GM12864 (cell line): ENCODE results near the gene TGFBR3.
"Not testable (repeated sequence)": the region's sequence is repeated elsewhere in the genome, so short reads cannot be mapped to it uniquely, and the experiment has no call there.

ENCODE experiments used
- DNase-seq: peaks from one replicate; pipeline ENCODE4 v3.0.0-alpha.2; 2011; ENCODE audit warnings: low read depth
- H3K4me3 ChIP-seq: 2 replicates; pipeline ENCODE4 v1.5.1; 2011; ENCODE audit warnings: mild to moderate bottlenecking, low read depth, low read length, control low read depth
- TF ChIP-seq, protein P1 (sequence below): IDR thresholded peaks from 2 replicates; pipeline ENCODE4 v1.5.1; 2011; ENCODE audit warnings: low read depth, mild to moderate bottlenecking, moderate library complexity, low read length, control low read depth, inconsistent platforms; ENCODE audit errors: missing control alignments

Gene TGFBR3

DNA sequence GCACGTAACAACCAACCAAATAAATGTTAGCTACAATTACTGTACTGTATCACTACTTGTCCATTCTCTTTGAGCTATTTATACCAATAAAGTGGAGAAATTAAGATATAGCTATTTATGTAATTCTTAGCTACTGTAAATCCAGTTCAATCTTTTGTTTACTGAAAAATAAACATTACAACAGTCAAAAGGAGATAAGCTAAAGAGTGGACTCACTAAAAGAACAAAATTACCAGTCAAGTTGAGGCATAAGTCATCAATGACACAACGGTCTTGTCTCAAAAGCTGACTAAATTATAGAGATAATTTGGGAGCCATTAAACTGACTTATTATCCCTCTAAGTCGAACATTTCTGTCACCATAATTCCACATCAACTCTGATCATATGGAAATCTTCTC, 22.5 kb downstream of the TGFBR3 start:
- no peak overlapping the region for H3K4me3 ChIP-seq
- DNase-seq: no peak
- TF ChIP-seq, protein P1, sequence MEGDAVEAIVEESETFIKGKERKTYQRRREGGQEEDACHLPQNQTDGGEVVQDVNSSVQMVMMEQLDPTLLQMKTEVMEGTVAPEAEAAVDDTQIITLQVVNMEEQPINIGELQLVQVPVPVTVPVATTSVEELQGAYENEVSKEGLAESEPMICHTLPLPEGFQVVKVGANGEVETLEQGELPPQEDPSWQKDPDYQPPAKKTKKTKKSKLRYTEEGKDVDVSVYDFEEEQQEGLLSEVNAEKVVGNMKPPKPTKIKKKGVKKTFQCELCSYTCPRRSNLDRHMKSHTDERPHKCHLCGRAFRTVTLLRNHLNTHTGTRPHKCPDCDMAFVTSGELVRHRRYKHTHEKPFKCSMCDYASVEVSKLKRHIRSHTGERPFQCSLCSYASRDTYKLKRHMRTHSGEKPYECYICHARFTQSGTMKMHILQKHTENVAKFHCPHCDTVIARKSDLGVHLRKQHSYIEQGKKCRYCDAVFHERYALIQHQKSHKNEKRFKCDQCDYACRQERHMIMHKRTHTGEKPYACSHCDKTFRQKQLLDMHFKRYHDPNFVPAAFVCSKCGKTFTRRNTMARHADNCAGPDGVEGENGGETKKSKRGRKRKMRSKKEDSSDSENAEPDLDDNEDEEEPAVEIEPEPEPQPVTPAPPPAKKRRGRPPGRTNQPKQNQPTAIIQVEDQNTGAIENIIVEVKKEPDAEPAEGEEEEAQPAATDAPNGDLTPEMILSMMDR: no peak

DNA sequence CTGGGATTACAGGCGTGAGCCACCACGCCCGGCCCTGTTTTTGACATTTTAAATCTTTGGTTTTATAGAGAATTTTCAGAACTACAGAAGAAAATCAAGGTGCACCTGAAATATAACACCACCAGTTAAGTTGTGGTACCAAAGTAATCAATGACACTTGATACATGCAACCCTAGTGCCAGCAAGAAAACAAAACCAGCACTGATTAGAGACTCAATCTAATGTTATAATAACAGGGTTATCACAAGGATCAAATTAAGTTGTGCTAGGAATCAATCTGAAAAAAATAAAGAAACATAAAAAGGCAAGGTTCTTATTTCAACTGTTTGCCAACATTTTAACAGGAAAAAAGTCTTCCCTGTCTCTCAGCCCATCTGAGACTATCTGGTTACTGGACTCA, 23.8 kb downstream of the TGFBR3 start:
- DNase-seq: no peak
- H3K4me3 ChIP-seq: no peak overlapping the region
- TF ChIP-seq, protein P1: no peak

DNA sequence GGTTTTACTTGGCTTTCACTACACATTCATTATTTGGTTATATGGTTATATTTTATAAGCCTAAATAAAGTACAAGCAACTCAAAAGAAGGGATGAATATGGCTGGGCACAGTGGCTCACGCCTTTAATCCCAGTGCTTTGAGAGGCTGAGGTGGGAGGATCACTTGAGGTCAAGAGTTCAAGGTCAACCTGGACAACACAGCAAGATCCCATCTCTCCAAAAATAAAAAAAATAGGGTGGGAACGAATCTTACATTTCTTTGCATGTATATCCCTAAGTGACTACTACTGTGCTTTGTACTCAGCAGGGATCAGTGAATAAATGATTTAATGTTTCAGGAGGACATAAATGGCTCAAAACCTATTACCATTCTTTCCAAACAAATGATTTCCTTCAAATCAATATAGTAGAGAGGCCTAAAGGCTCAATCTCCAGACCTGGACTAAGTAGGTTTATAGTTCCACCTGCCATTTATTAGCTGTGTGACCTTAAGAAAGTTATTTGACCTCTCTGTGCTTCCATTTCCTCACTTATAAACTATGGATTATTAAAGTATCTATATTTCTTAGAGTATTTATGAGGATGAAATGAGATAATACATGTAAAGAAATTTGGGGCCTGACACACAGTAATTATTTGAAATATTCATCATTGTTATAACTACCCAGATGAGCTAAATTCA, 28.3 kb downstream of the TGFBR3 start:
- TF ChIP-seq, protein P1: no peak
- no peak overlapping the region for H3K4me3 ChIP-seq
- no peak for DNase-seq

DNA sequence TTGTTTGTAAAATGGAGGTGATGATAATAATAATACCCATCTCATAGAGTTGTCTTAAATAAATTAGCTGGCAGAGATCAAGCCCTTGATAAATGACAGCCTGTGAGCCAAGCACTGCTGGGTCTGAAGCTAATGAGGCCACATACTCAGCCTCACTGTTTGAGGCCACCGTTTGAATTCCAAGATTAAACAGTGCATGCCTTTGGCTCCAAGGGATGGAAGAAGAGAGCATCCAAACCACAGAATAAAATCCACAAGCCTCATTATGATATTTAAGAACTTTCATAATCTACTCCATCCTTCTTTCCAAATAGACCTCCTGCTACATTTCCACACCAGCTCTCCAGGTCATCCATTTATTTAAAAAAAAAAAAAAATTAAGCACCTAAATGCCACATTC, 29.0 kb downstream of the TGFBR3 start:
- no peak overlapping the region for H3K4me3 ChIP-seq
- TF ChIP-seq, protein P1: no peak
- no peak for DNase-seq

DNA sequence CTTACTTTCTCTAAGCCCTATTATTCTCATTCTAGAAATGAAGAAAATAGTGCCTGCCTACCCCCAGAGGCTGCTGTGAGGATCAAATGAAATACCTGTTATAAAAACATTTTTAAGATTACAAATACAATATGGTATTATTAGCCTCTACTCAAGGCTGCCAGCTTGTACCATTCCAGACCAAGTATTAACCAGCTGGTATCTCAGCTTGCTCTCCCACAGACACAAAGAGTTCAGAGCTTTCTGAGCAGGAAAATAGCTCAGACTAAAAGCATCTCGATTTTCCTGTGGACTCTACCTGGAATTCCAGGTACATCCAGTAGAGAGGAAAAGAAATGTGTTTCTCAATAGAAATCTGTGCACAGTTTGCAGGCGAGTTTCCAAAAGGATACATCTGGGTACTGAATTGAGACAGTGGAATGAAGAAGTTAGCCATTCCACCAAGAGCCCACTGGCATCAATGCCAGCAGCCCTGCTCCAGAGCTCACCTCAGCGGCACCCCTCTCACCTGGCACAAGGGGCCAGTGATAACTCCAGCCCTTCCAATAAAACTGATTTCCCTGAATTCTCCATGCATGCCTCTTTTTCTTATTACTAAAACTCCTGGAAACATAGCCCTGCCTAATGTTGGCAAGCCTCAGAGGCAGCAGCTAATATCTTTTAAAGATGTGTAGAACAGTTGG, 31.0 kb downstream of the TGFBR3 start:
- TF ChIP-seq, protein P1: no peak
- no peak for DNase-seq
- H3K4me3 ChIP-seq: no peak overlapping the region

DNA sequence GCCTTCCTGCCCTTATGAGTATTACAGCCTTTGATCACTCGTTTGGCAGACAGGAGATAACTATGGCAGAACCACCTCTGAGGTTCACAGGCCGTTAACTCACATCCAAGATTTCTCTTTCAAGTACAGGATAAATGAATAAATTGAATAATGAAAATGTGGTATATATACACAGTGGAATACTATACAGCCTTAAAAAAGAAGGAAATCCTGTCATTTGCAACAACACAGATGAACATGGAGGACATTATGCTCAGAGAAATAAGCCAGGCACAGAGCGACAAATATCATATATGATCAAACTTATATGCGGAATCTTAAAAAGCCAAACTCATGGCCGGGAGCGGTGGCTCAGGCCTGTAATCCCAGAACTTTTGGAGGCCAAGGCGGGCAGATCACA, 32.6 kb downstream of the TGFBR3 start:
- TF ChIP-seq, protein P1: no peak
- H3K4me3 ChIP-seq: no peak overlapping the region
- no peak for DNase-seq

DNA sequence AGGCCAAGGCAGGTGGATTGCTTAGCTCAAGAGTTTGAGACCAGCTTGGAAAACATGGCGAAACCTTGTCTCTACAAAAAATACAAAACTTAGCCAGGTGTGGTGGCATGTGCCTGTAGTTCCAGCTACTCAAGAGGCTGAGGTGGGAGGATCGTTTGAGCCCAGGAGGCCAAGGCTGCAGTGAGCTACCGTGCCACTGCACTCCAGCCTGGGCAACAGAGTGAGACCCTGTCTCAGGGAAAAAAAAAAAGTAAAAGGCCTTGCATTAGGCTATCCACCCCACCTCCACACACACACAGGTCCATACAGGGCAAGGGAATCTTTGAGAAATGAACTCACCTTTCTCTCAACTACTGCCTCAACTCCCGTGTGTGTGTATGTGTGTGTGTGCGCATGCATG, 33.9 kb downstream of the TGFBR3 start:
- H3K4me3 ChIP-seq, DNase-seq: not testable (repeated sequence)
